Measurements from ENCODE around the gene MBP.
A peak's percentile ranks its signal among the peaks of the same experiment; 100 is the strongest.

The MBP gene

GRCh38 chr18:77131652-77132368, 773 bp downstream of the MBP start:
- peaks cover 17% of the 10 kb centered on the region for H3K4me1 Mint-ChIP-seq
- no peak overlapping the region for H3K27ac Mint-ChIP-seq
- peaks cover 87% of the 10 kb centered on the region for H3K27me3 Mint-ChIP-seq (ENCODE audit: low read depth, poor library complexity)
- H3K9me3 Mint-ChIP-seq = peaks cover 4% of the 10 kb centered on the region
- H3K4me3 Mint-ChIP-seq = peak overlapping the region; percentile 81
- no peak for TF ChIP-seq CTCF (IDR thresholded peaks at IDR 0.05)
- H3K36me3 Mint-ChIP-seq (ENCODE audit: low read depth) = no peaks in the 10 kb centered on the region
- peak; percentile 65 for DNase-seq

GRCh38 chr18:77131100-77131651, 1.4 kb downstream of the MBP start:
- no peak for DNase-seq
- no peak overlapping the region for H3K27ac Mint-ChIP-seq
- H3K36me3 Mint-ChIP-seq (ENCODE audit: low read depth) = no peaks in the 10 kb centered on the region
- H3K4me3 Mint-ChIP-seq = peak overlapping the region; percentile 81
- peaks cover 4% of the 10 kb centered on the region for H3K9me3 Mint-ChIP-seq
- H3K4me1 Mint-ChIP-seq = peaks cover 17% of the 10 kb centered on the region
- no peak for TF ChIP-seq CTCF (IDR thresholded peaks at IDR 0.05)
- peaks cover 81% of the 10 kb centered on the region for H3K27me3 Mint-ChIP-seq (ENCODE audit: low read depth, poor library complexity)

- TF ChIP-seq CTCF (IDR thresholded peaks at IDR 0.05) = no peak
- H3K36me3 Mint-ChIP-seq (ENCODE audit: low read depth) = no peaks in the 10 kb centered on the region
- H3K4me1 Mint-ChIP-seq = peaks cover 17% of the 10 kb centered on the region
- no peak for DNase-seq
- peaks cover 80% of the 10 kb centered on the region for H3K27me3 Mint-ChIP-seq (ENCODE audit: low read depth, poor library complexity)
- no peak overlapping the region for H3K27ac Mint-ChIP-seq
- H3K4me3 Mint-ChIP-seq = peak overlapping the region; percentile 81
- H3K9me3 Mint-ChIP-seq = peaks cover 4% of the 10 kb centered on the region
Observed at GRCh38 chr18:77130229-77131099, 2.1 kb downstream of the MBP start.

- Mint-ChIP-seq H3K4me3 (no peak overlapping the region), H3K27me3 (ENCODE audit: low read depth, poor library complexity) (peaks cover 70% of the 10 kb centered on the region), H3K27ac (no peak overlapping the region), H3K9me3 (peaks cover 4% of the 10 kb centered on the region), H3K4me1 (peaks cover 25% of the 10 kb centered on the region), H3K36me3 (ENCODE audit: low read depth) (no peaks in the 10 kb centered on the region)
- TF ChIP-seq CTCF (IDR thresholded peaks at IDR 0.05) = no peak
- no peak for DNase-seq
Observed at GRCh38 chr18:77129150-77129551, 3.4 kb downstream of the MBP start.

- Mint-ChIP-seq H3K27ac (no peak overlapping the region), H3K4me3 (no peak overlapping the region)
- no peak for DNase-seq
Observed at GRCh38 chr18:77127769-77128671, 4.6 kb downstream of the MBP start.

More at GRCh38 chr18:77127769-77128671, 4.6 kb downstream of the MBP start:
- Mint-ChIP-seq H3K36me3 (ENCODE audit: low read depth) (no peaks in the 10 kb centered on the region), H3K27me3 (ENCODE audit: low read depth, poor library complexity) (peaks cover 64% of the 10 kb centered on the region), H3K9me3 (peaks cover 4% of the 10 kb centered on the region), H3K4me1 (peaks cover 19% of the 10 kb centered on the region)
- no peak for TF ChIP-seq CTCF (IDR thresholded peaks at IDR 0.05)
